ENCODE measurements around the gene PTPRJ.

DNA sequence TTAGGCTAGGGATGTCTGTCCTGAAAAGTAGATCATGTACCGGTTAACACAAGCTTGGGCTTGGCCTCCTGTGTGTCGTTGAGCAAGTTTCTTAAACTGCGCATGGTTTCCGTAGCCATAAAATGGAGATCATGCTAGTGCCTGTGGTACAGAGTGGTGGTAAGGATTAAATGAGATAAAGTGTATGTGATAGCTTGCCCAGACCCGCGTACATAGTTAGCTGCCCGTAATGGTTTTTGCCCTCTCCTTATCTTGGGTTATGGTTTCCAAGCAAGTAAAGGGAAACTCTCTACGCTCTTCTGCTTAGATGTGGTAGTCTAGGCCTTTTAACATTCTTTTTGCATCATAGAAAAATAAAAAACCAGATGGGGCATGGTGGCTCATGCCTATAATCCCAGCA lies 11.0 kb upstream of the PTPRJ start:
- TF ChIP-seq EZH2 (IDR thresholded peaks at IDR 0.05; ENCODE audit: insufficient read depth, poor library complexity, severe bottlenecking): no peak
- no peak for TF ChIP-seq EZH2phosphoT487 (IDR thresholded peaks at IDR 0.05; ENCODE audit: insufficient read depth, low read depth)
